Astrocyte (in vitro differentiated cells and primary cell): ENCODE data around the gene MICAL2. TPM values are rescaled to one million over a fixed set of nuclear protein-coding genes. Genes with fewer than 3 reads are reported as not detected.

Experiments used
- DNase-seq: peaks from one replicate; pipeline ENCODE4 v3.0.0-alpha.2; 2010; ENCODE audit warnings: low read depth
- FAIRE-seq: peaks from 2 replicates; lab custom pipeline; 2011; peaks lifted over from hg19 to GRCh38; lab: Jason Lieb, UNC
- H2AFZ ChIP-seq: 2 replicates; pipeline ENCODE4 v1.6.0; 2012; ENCODE audit warnings: low read depth, low read length, inconsistent platforms
- H3K27ac ChIP-seq: 2 replicates; pipeline ENCODE4 v1.5.1; 2011; ENCODE audit warnings: low read depth, low read length, inconsistent platforms
- H3K27me3 ChIP-seq: 2 replicates; pipeline ENCODE4 v1.6.0; 2011; ENCODE audit warnings: low read length, inconsistent platforms; ENCODE audit not compliant: insufficient read depth
- H3K36me3 ChIP-seq: 2 replicates; pipeline ENCODE4 v1.5.1; 2011; ENCODE audit warnings: low read length, inconsistent platforms; ENCODE audit not compliant: insufficient read depth
- H3K4me1 ChIP-seq: 2 replicates; pipeline ENCODE4 v1.5.1; 2011; ENCODE audit warnings: low read length, inconsistent platforms; ENCODE audit not compliant: insufficient read depth
- H3K4me2 ChIP-seq: 2 replicates; pipeline ENCODE4 v1.6.0; 2012; ENCODE audit warnings: low read length, inconsistent platforms
- H3K4me3 ChIP-seq: 2 replicates; pipeline ENCODE4 v1.5.1; 2011; ENCODE audit warnings: low read depth, mild to moderate bottlenecking, low read length, inconsistent platforms; ENCODE audit not compliant: insufficient read depth
- H3K79me2 ChIP-seq: 2 replicates; pipeline ENCODE4 v1.6.0; 2012; ENCODE audit warnings: mild to moderate bottlenecking, low read length, inconsistent platforms; ENCODE audit not compliant: insufficient read depth
- H3K9ac ChIP-seq: 2 replicates; pipeline ENCODE4 v1.6.0; 2012; ENCODE audit warnings: mild to moderate bottlenecking, low read length, inconsistent platforms
- H3K9me3 ChIP-seq: 2 replicates; pipeline ENCODE4 v1.5.1; 2012; ENCODE audit warnings: low read depth, mild to moderate bottlenecking, low read length, inconsistent platforms; ENCODE audit not compliant: insufficient read depth
- H4K20me1 ChIP-seq: 2 replicates; pipeline ENCODE4 v1.6.0; 2012; ENCODE audit warnings: low read length, inconsistent platforms; ENCODE audit not compliant: insufficient read depth
- H3K27ac Mint-ChIP-seq: one replicate; pipeline ENCODE4 v1.8.0; 2021; ENCODE audit warnings: mild to moderate bottlenecking, mixed read lengths; ENCODE audit not compliant: unreplicated experiment
- H3K27me3 Mint-ChIP-seq: one replicate; pipeline ENCODE4 v1.8.0; 2021; ENCODE audit warnings: low read depth, mixed read lengths; ENCODE audit not compliant: unreplicated experiment
- H3K36me3 Mint-ChIP-seq: one replicate; pipeline ENCODE4 v1.8.0; 2021; ENCODE audit warnings: low read depth, mixed read lengths; ENCODE audit not compliant: unreplicated experiment
- H3K4me1 Mint-ChIP-seq: one replicate; pipeline ENCODE4 v1.8.0; 2021; ENCODE audit warnings: low read depth, mixed read lengths; ENCODE audit not compliant: unreplicated experiment
- H3K4me3 Mint-ChIP-seq: one replicate; pipeline ENCODE4 v1.8.0; 2021; ENCODE audit warnings: mild to moderate bottlenecking, moderate library complexity, mixed read lengths; ENCODE audit not compliant: unreplicated experiment
- H3K9me3 Mint-ChIP-seq: one replicate; pipeline ENCODE4 v1.8.0; 2021; ENCODE audit warnings: mild to moderate bottlenecking, mixed read lengths; ENCODE audit not compliant: unreplicated experiment
- CTCF ChIP-seq: IDR thresholded peaks from 2 replicates; pipeline ENCODE4 v1.5.1; 2011; ENCODE audit warnings: low read depth, mild to moderate bottlenecking, inconsistent platforms, low read length, moderate library complexity; ENCODE audit not compliant: insufficient read depth
- EZH2 ChIP-seq: IDR thresholded peaks from 2 replicates; pipeline ENCODE4 v1.6.1; 2012; ENCODE audit warnings: mild to moderate bottlenecking, low read length, inconsistent platforms; ENCODE audit not compliant: insufficient read depth
- total RNA-seq: library from RNA; stranded (reverse); gene quantifications from 2 replicates; pipeline ENCODE4 v1.2.1, GENCODE V29; 2021

Gene MICAL2
- total RNA-seq, 1 donor from 2014 or later = 357 TPM

- H4K20me1 ChIP-seq = no peaks in the 10 kb centered on the region
- no peak overlapping the region for H3K27ac Mint-ChIP-seq
- H3K4me1 Mint-ChIP-seq = peaks cover 23% of the 10 kb centered on the region
- no peak overlapping the region for H2AFZ ChIP-seq
- peaks cover 22% of the 10 kb centered on the region for H3K4me1 ChIP-seq
- no peaks in the 10 kb centered on the region for H3K79me2 ChIP-seq
- H3K9me3 ChIP-seq = no peaks in the 10 kb centered on the region
- DNase-seq (no peak), FAIRE-seq (no peak)
- H3K4me3 Mint-ChIP-seq = no peak overlapping the region
- H3K9me3 Mint-ChIP-seq = peaks cover 3% of the 10 kb centered on the region
- TF ChIP-seq EZH2 (no peak), CTCF (no peak)
- peaks cover 30% of the 10 kb centered on the region for H3K36me3 Mint-ChIP-seq
- no peak overlapping the region for H3K4me3 ChIP-seq
- H3K27me3 ChIP-seq = no peaks in the 10 kb centered on the region
- H3K36me3 ChIP-seq = peaks cover 17% of the 10 kb centered on the region
- H3K4me2 ChIP-seq = no peak overlapping the region
- no peak overlapping the region for H3K9ac ChIP-seq
- no peaks in the 10 kb centered on the region for H3K27me3 Mint-ChIP-seq
- no peak overlapping the region for H3K27ac ChIP-seq
Observed at GRCh38 chr11:12291766-12292165, 181.4 kb downstream of the MICAL2 start.

- Mint-ChIP-seq H3K36me3 (peaks cover 30% of the 10 kb centered on the region), H3K9me3 (peaks cover 3% of the 10 kb centered on the region), H3K4me1 (peaks cover 17% of the 10 kb centered on the region), H3K4me3 (no peak overlapping the region), H3K27ac (no peak overlapping the region), H3K27me3 (no peaks in the 10 kb centered on the region)
- H3K79me2 ChIP-seq = no peaks in the 10 kb centered on the region
- FAIRE-seq = no peak
- H2AFZ ChIP-seq = no peak overlapping the region
- TF ChIP-seq EZH2 (no peak), CTCF (no peak)
- H3K4me1 ChIP-seq = peaks cover 14% of the 10 kb centered on the region
- H3K27me3 ChIP-seq = no peaks in the 10 kb centered on the region
- no peak overlapping the region for H3K27ac ChIP-seq
- no peaks in the 10 kb centered on the region for H3K9me3 ChIP-seq
- no peak for DNase-seq
- no peak overlapping the region for H3K4me3 ChIP-seq
- H3K4me2 ChIP-seq = no peak overlapping the region
- no peaks in the 10 kb centered on the region for H4K20me1 ChIP-seq
- H3K9ac ChIP-seq = no peak overlapping the region
- peaks cover 17% of the 10 kb centered on the region for H3K36me3 ChIP-seq
Observed at GRCh38 chr11:12292766-12293165, 182.4 kb downstream of the MICAL2 start.

GRCh38 chr11:12293486-12293885 is 183.1 kb downstream of the MICAL2 start:
- no peak overlapping the region for H3K9ac ChIP-seq
- H3K4me3 Mint-ChIP-seq = no peak overlapping the region
- no peak for DNase-seq
- no peaks in the 10 kb centered on the region for H3K27me3 ChIP-seq
- H3K4me1 ChIP-seq = peaks cover 7% of the 10 kb centered on the region
- peaks cover 30% of the 10 kb centered on the region for H3K36me3 Mint-ChIP-seq
- no peak for TF ChIP-seq CTCF
- peaks cover 9% of the 10 kb centered on the region for H3K4me1 Mint-ChIP-seq
- H3K36me3 ChIP-seq = peaks cover 17% of the 10 kb centered on the region
- no peaks in the 10 kb centered on the region for H3K79me2 ChIP-seq
- no peaks in the 10 kb centered on the region for H3K9me3 ChIP-seq
- peaks cover 3% of the 10 kb centered on the region for H3K9me3 Mint-ChIP-seq
- no peak overlapping the region for H3K4me2 ChIP-seq
- no peak overlapping the region for H3K27ac Mint-ChIP-seq
- no peak overlapping the region for H3K4me3 ChIP-seq
- H4K20me1 ChIP-seq = no peaks in the 10 kb centered on the region
- H2AFZ ChIP-seq = no peak overlapping the region
- no peaks in the 10 kb centered on the region for H3K27me3 Mint-ChIP-seq
- H3K27ac ChIP-seq = no peak overlapping the region
- FAIRE-seq = no peak
